ENCODE measurements around the gene ARMC3.
"Not testable (repeated sequence)": the region's sequence is repeated elsewhere in the genome, so short reads cannot be mapped to it uniquely, and the experiment has no call there.

Gene ARMC3

GRCh38 chr10:23051855-23052331 lies 124.0 kb downstream of the ARMC3 start:
- no peak for DNase-seq

GRCh38 chr10:23053036-23053435 lies 125.2 kb downstream of the ARMC3 start:
- no peak for DNase-seq

- DNase-seq: no peak
Measured at GRCh38 chr10:23055424-23056185, 127.8 kb downstream of the ARMC3 start.

- DNase-seq: no peak
Measured at GRCh38 chr10:23056186-23056579, 128.3 kb downstream of the ARMC3 start.

- no peak for DNase-seq
Measured at GRCh38 chr10:23058366-23058765, 130.5 kb downstream of the ARMC3 start.

- DNase-seq: no peak
Measured at GRCh38 chr10:23060918-23061317, 133.1 kb downstream of the ARMC3 start.

GRCh38 chr10:23063045-23063972 lies 135.5 kb downstream of the ARMC3 start:
- no peak for DNase-seq

- no peak for DNase-seq
Measured at GRCh38 chr10:23063973-23064812, 136.3 kb downstream of the ARMC3 start.

GRCh38 chr10:23064813-23065114 lies 136.9 kb downstream of the ARMC3 start:
- DNase-seq: not testable (repeated sequence)

GRCh38 chr10:23065181-23065948 lies 137.5 kb downstream of the ARMC3 start:
- no peak for DNase-seq

- DNase-seq: no peak
Measured at GRCh38 chr10:23067337-23067736, 139.5 kb downstream of the ARMC3 start.

- DNase-seq: peak; percentile 52
Measured at GRCh38 chr10:23067939-23068775, 140.3 kb downstream of the ARMC3 start.

- no peak for DNase-seq
Measured at GRCh38 chr10:23069019-23069815, 141.4 kb downstream of the ARMC3 start.

GRCh38 chr10:23070092-23070912 lies 142.4 kb downstream of the ARMC3 start:
- DNase-seq: not testable (repeated sequence)

GRCh38 chr10:23070913-23071218 lies 143.0 kb downstream of the ARMC3 start:
- no peak for DNase-seq

- DNase-seq: not testable (repeated sequence)
Measured at GRCh38 chr10:23072593-23072992, 144.7 kb downstream of the ARMC3 start.

GRCh38 chr10:23073527-23073926 lies 145.7 kb downstream of the ARMC3 start:
- DNase-seq: no peak

GRCh38 chr10:23075672-23076071 lies 147.8 kb downstream of the ARMC3 start:
- DNase-seq: no peak

GRCh38 chr10:23078114-23078513 lies 150.3 kb downstream of the ARMC3 start:
- DNase-seq: no peak

GRCh38 chr10:23079700-23080099 lies 151.8 kb downstream of the ARMC3 start:
- DNase-seq: no peak

Measured in activated T-cell treated with anti-CD3 and anti-CD28 coated beads for 4 hours (primary cell).